GF-D8 (cell line): ENCODE results near the gene FXYD7.
"Not testable (repeated sequence)": the region's sequence is repeated elsewhere in the genome, so short reads cannot be mapped to it uniquely, and the experiment has no call there.

Source experiments
- DNase-seq: peaks from one replicate; lab custom pipeline; 2025; lab: John Stamatoyannopoulos, UW

The FXYD7 gene

DNA sequence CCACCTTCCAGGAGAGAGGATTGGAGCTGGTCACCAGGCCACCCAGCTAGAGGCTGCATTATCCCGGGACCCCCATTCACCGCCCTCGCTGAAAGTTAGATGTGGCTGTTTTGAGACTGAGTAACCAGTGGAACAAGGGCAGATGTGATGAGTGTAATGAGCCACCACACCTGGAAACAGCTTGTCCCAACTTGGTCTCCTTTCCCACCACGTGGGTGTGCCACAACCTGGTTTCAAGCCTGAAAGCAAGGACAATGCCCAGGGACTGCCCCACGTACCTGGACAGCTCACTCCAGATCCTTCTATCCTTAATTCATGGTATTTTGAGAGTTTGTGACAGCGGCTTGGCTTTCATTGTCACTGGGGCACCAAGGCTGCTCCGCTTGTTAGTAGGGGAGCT is 15.2 kb upstream of the FXYD7 start:
- no peak for DNase-seq

DNA sequence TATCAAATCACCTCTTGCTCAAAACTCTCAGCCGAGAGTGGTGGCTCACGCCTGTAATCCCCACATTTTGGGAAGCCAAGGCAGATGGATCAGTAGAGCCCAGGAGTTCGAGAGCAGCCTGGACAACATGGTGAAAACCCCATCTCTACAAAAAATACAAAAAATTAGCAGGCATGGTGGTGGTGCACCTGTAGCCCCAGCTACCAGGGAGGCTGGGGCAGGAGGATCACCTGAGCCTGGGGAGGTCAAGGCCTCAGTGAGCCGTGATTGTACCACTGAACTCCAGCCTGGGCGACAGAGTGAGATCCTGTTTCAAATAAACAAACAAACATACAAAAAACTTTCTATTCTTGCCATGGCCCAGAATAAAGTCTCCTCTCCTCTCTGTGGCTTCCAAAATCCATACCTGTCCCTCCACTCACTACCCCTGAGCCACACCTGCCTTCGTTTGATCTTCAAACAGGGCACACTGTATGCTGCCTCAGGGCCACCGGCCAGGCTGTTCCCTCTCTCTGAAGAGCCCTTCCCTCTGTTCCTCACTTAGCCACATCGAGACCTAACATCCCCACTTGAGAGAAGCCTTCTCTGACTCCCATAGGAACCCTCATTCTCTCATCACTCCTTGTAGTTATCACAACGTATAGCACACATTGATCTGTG is 14.5 kb upstream of the FXYD7 start:
- DNase-seq: no peak

GRCh38 chr19:35129724-35130274 is 13.3 kb upstream of the FXYD7 start:
- DNase-seq: not testable (repeated sequence)

DNA sequence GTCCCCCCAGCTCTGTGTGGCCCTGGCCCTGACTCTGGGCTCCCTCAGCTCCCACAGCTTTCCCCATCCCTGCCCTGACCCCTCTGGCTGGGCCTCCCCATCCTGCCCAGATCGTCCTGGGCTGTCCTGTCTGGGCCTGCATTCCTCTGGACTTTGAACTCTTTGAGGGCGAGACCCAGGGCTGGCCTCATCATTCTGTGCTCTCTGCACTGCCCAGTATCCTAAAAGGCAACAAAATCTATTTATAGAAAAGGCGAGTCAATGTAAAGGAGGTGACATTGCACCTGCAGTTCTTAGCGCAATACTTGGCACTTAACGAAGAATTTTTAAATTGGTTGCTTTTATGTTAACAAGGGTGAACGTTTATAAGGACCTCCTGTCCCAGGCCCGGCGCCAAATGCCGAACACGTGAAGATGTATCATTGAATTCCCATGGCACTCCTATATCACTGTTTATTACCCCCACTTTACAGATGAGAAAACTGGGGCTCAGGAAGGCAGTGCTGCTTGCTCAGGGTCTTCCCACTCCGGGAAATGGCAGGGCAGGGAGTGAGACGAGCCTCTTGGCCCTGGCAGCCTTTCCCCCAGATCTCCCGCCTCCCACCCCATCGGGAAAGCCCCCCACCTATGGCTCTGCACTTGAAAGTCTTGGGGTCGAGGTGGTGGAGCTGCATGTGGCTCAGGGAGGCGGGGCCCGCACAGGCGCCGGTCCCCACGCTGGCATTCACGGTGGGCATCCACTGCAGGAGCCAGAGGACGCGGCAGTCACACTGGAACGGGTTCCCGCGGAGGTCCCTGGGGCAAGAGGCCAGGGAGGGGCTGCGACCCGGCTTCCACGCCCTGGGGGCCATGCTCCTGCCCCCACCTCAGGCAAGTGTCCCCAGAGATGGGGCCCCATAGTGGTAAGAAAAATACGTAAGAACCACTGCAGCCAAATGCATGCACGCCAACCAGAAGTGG is 12.0 kb upstream of the FXYD7 start:
- DNase-seq: no peak

- DNase-seq: no peak
These were observed 10.8 kb upstream of the FXYD7 start for GRCh38 chr19:35132254-35132653.

- DNase-seq: no peak
These were observed 9.2 kb upstream of the FXYD7 start for GRCh38 chr19:35133826-35134225.

DNA sequence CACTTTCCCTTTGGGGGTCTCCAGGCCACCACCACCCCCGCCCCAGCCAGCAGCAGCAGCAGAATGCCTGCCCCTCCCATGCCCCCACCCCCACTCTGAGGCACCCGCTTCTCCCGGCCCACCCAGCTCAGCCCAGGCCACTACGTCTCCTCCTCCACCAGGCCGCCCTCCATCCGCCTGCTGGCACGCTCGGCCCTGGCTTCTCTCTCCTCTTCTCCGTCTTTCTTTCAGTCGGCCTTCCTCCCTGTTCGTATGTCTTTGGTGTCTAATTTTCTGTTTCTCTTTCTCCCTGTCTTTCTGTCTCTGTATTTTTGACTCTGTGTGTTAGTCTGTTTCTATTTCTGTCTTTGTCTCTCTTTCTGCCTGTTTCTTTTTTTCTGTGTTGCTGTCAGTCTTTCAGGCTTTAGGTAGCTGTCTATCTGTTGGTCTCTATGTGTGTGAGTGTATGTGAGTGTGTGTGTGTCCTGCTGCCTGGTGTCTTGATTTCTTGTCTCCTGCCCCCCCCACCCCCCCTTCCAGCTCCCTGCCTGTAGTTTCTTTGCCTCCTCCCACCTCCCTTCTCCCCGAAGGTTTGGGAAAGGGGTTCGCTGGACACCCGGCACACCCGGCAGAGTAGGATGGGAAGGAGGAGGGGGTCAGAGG is 8.3 kb upstream of the FXYD7 start, which contains the start of gene LGI4:
Gene LGI4, minus strand, starts transcription at position 459 of the 642 bp plus-strand sequence. Its CDS starts 379 bp downstream, at position 80.
- DNase-seq: no peak

DNA sequence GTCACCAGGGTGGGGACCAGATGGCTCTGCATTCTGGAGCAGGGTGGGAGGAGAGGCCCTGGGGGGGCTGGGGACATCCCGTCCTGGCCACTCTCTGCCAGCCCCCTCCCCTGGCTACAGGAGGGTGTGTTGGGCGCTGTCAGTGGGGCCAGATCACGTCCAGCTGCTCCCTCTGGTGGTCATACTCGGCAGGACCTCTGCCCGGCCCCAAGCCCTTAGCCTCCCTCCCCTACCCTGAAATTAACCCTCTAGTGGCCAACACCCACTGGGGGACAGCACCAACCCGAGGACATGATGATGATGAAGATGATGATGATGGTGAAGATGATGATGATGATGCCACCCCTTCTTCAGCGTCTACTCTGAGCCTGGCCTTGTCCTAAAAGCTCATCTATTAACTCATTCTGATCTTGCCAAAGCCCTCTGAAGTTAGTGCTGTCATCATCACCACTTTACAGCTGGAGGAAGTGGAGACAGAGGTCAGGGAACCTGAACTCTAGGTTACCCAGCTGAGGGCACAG is 7.6 kb upstream of the FXYD7 start:
- DNase-seq: no peak

GRCh38 chr19:35136231-35136630 is 6.8 kb upstream of the FXYD7 start:
- no peak for DNase-seq

DNA sequence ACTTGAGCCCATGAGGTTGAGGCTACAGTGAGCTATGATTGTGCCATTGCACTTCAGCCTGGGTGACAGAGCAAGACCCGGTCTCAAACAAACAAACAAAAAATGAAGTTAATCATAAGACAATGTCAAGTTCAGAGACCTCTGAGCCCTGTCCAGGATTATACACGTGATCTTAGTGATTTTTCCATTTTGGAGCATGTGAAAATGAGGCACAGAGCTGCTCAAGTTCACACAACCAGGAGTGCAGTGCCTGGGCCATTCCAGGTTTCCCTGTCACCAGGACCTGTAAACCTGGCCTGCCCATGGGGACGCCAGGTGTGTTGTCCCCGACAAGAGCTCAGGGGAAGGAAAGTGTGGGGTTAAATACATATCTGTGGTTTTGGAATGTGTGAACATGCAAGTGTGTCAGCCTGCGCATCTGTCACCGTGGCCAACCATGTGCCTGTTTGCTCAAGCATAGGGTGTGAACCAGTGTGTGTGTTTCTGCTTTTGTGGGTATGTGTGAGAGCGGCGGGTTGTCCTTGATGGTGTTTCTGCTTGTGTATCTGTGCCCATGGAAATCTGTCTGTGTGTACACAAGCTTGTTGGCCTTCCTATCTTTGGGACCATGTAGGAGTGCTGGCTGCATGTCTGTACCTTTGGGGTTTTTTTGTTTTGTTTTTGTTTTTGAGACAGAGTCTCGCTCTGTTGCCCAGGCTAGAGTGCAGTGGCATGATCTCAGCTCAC is 5.9 kb upstream of the FXYD7 start:
- no peak for DNase-seq

- DNase-seq: no peak
These were observed 4.7 kb upstream of the FXYD7 start, which contains the start of gene FXYD1 for GRCh38 chr19:35138305-35138892. TSS of gene FXYD1 (plus strand) at chr19:35138824. CDS start at chr19:35140080, 1,256 bp downstream.

- DNase-seq: no peak
These were observed 2.7 kb upstream of the FXYD7 start for GRCh38 chr19:35140207-35140961.

DNA sequence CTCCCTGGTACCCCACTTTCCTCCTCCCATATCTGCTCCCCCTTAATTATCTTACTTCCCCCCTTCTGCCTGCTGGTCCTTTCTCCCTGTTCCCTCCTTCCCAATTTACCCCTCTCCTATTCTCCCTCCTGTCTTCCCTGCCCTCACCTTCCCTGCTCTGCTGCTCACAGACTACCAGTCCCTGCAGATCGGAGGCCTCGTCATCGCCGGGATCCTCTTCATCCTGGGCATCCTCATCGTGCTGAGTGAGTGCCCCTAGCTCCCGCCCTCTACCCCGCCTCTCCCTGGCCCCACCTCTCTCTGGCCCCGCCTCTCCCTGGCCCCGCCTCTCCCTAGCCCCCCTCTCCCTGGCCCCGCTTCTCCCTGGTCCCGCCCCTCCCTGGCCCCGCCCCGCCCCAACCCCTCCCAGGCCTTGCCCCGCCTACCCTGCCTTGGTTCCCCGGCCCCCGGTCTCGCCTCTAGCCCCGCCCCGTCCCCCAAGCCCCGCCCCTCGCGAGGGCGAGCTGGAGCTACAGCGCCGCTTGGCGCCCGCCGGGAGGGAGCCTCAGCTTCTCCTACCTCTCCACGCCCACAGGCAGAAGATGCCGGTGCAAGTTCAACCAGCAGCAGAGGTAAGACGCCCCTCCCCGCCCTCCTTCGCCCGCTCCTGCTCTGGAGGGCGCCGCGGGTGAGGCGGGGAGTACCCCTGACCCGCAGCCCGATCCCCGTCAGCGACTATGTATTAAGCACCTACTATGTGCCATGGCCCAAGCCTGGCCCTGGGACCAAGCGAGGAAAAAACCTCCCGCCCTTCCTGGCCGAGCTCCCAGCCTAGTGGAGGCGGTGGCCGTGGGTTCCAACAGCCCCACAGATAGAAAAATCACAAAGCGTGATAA is 1.9 kb upstream of the FXYD7 start:
- peak; percentile 32 for DNase-seq

DNA sequence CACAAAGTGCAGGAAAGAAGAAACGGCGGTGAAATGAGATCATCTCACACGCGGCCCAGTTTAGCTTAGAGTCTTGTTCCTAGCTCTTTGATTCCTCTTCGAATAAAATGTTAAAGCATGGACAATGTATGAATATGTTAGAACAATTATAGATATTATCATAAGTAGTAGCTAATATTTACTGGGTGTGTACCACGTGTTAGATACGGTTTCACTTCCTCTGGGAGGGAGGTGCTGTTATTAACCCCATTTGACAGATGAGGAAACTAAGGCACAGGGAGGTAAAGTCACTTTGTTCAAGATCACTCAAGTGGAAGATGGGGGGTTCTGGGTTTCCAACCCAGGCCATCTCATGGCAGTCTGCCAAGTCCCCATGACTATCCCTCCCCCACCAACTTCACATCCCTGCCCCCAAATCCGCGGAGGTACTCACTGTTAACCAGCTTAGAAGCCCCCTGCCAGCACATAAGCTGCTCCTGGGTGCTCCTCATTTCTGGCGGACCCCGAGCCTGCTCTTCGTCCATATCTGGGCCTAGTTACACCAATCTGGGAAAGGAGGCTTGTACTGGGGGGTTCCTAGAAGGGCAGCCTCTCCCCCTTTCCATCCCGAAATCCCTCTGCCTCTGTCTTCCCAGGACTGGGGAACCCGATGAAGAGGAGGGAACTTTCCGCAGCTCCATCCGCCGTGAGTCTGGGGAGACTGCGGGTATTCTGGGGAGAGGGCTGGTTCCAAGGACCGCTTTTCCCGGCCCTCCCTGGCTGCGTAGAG is 1.0 kb upstream of the FXYD7 start:
- no peak for DNase-seq

DNA sequence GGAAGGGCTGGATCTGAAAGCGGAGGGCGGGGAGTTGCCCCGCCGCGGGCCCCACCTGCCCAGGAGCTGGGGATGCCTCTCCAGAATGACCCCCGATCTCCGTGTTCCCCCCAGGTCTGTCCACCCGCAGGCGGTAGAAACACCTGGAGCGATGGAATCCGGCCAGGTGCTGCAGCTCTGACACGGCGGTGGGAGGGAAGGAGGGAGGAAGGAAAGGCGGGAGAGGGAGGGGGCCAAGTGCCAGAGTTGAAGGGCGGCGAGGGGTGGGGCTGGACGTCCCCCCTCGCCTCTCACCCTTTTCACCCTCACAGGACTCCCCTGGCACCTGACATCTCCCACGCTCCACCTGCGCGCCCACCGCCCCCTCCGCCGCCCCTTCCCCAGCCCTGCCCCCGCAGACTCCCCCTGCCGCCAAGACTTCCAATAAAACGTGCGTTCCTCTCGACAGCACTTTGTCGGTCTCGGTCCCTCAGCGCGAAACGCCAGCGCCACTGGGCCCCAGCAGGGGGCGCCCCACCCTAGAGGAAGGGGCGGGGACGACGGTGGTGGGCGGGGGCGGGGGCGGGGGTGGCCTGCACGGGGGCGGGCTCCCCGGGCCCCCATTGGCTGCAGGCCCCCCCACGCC is 337 bp upstream of the FXYD7 start:
- DNase-seq: no peak

- DNase-seq: no peak
These were observed 763 bp downstream of the FXYD7 start for GRCh38 chr19:35143818-35144217.

DNA sequence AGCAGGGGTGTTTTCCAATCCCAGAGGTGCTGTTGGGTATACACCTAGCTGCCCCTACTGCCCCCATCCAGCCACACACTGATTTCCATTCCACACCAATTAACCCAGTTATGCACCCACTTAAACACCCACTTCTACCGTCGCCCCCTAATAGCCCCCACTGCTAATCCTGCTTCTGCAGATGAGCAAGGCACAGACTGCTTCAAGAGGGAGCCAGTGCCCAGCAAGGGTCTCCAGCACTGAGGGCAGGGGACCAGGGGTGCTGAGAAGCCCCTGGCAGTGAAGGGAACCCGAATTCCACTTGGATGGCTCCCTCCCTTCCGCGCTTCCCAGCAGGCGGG is 1.2 kb downstream of the FXYD7 start:
- no peak for DNase-seq
